NCI-H526 (cell line): Measurements from ENCODE around the gene CPVL.

Experiments used
- DNase-seq, 2 experiments: peaks; one replicate each; lab custom pipeline; 2025; lab: John Stamatoyannopoulos, UW

CPVL gene

GRCh38 chr7:29000717-29001076, 145.6 kb downstream of the CPVL start:
- no peak for DNase-seq

- no peak for DNase-seq
Measured at GRCh38 chr7:28999895-29000716, 146.2 kb downstream of the CPVL start.

- no peak for DNase-seq
Measured at GRCh38 chr7:28999427-28999826, 146.9 kb downstream of the CPVL start.

DNA sequence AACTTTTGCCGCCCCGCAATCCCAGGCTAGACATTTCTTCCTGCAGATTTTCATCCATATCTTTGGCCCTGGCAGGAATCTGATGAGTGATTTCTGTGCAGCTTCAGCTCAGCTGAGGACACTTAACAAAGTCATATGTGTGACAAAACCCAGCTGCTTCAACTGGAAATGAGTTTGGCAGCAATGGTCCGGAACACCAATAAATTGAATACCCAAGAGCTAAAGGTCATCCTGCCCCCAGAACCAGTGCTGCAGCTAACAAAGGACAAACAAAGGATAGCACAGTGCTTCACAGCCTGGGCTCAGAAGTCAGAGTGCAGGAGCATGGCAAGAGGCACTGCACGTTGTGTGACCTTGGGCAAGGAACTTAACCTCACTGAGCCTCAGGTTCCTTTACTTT, 148.2 kb downstream of the CPVL start:
- DNase-seq: no peak

DNA sequence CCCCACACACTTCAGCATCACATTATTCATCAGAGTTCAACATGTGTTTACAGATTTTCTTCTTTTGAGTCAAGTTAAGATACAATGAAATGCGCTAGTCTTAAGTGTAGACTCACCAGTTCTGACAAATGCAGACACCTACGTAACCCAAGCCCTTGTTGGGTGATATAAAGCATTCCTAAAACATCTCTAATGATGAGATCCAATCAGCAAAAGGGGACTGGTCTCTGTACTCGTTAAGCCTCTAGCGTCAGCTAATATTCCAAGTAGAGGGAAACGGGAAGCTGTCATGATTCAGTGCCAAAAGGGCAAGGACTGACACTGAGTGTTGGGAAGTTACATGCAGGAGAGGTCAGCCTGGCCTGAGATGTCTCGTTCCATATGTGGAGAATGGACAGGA, 149.5 kb downstream of the CPVL start:
- DNase-seq: no peak

GRCh38 chr7:28993371-28993770, 153.0 kb downstream of the CPVL start:
- no peak for DNase-seq

GRCh38 chr7:28992798-28993197, 153.5 kb downstream of the CPVL start:
- DNase-seq: no peak

- DNase-seq: no peak
Measured at GRCh38 chr7:28990200-28990960, 156.0 kb downstream of the CPVL start.

DNA sequence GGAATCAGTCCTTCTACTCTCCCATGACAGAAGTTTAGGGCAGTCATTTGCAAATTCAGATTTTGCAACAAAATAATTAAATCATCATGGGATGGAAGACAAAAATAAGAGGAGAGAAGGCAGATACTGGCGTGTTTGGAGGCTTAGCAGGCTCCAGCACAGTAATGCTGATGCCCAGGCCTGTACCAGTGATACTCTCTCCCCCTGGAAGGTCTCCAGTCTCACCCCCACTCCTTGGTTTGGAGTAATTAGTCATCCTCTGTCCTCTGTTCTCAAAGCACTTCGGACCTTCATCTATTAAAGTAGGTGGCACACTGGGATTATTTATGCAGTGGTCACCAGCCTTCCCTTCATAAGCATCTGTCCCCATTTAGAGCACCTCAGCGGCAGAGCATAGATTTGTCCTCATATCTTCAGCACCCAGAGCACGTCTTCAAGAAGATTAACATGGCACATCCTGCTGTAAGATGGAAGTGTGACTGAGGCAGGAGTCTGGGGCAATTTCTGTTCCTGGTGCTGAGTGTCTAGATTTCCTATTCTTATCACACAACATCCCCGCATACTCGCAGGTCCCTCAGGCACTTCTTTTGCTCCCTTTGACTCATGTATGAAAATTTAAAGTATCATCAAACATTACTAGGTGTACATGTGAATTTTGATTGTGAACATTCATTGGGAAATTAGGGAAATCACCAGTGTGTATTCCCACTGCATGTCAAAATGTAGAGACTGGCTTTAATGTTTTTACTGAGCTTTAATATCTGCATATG, 156.9 kb downstream of the CPVL start:
- no peak for DNase-seq

DNA sequence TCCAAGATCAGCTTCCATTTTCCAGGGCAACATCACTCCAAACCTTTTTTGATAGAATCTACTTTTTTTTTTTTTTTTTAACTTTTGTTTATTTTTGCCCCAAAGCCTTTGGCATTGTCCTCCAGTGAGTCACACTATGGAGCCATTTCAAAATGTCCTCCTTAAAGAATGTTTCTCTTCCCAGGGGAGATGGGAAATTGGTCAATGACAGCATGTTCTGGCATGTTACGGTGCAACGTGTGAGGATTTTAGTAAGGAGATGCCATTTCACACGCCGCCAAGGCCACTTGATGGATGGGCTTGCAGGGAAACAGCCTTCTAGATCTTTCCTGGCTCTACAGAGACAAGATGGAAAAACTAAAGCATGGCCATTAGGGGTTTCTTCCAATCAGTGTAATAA, 157.5 kb downstream of the CPVL start:
- DNase-seq: no peak

GRCh38 chr7:28988091-28988490, 158.2 kb downstream of the CPVL start:
- DNase-seq: no peak

- DNase-seq: no peak
Measured at GRCh38 chr7:28986765-28987110, 159.6 kb downstream of the CPVL start.

DNA sequence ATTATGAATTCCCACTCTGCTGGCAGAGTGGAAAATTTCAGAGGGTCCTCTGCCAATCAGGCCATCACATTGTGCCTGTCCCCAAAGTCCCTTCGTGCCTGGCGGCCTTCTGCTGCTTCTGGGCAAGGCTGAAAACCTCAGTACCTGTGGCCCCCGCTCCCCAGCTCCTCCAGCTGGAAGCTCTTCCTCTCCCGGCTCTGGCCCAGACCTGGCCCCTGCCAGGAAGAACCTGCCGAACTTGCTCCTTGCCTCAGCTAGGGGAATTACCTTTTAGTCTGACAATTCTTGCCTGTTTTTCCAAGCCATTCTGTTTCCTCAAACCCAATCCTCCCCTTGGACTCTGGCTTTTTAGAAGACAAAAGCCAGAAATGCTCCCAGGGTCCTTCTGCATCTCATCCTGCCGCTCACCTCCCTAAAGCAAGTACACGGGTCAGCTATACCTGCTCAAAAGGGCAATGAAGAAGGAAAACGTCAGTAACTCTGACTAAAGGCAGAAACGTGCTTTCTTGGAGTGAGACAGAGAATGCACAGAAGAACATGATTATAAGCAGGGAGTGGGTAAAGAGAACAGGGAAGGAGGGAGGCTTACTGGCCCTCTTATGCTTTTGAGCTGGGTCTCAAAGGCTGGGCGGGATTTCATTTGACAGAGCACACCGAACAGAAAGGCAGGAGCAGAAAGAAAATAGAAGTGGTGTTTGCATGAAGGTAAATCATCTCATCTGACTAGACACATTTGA, 160.1 kb downstream of the CPVL start:
- no peak for DNase-seq

DNA sequence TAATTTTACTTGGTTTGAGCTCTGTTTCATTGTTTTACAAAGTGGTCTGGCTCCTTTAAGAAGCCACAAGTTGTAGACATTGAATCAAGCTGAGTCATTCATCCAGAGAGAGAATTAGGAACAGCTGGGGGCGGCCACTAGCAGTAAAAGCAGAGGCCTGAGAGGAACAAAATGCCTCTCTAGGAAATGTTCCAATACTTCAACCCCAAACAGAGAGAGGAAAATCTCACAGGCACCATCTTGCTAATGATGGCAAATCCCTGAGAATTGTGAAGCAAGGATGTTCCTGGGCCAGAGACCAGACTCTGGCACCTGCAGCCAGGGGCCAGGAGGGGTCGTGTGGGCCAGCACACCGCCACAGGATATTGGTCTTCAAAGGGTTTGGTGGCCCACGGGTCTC, 161.7 kb downstream of the CPVL start:
- DNase-seq: no peak

- no peak for DNase-seq
Measured at GRCh38 chr7:28984217-28984616, 162.1 kb downstream of the CPVL start.

GRCh38 chr7:28983396-28984190, 162.7 kb downstream of the CPVL start:
- no peak for DNase-seq

GRCh38 chr7:28981161-28981465, 165.2 kb downstream of the CPVL start:
- no peak for DNase-seq

DNA sequence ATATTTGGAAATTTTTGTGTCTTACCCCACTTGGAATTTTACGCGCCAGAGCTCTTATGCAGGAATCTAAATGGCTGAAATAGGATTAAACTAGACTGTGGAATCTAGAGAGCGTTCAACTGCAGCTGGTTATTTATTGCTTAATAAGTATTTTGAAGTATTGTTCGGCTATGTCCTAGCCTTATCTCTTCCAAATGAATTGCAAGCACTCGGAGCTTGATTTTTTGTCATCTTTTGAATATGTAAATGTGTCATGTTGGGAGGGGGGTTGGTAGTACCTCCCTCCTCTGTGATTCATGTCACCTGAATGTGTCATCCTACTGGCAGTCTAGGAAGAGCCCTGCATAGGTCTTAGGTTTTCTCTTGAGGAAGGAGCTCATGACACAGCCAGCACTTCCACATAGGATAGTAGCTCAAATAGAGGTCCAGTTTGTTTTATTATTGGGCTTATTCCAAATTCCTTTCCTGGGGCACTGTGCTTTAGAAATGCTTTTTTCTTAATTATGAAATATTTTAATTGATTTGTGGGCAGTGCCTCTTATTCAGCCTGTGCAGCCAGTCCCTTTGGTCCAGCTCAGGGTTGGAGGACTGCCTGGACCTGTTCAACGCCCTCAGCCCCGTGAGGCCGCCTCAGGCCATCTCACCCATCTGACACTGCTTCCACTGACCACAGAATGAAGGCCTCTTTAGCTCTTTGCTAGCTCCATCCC, 165.7 kb downstream of the CPVL start:
- no peak for DNase-seq

GRCh38 chr7:28979776-28980175, 166.6 kb downstream of the CPVL start:
- DNase-seq: no peak

DNA sequence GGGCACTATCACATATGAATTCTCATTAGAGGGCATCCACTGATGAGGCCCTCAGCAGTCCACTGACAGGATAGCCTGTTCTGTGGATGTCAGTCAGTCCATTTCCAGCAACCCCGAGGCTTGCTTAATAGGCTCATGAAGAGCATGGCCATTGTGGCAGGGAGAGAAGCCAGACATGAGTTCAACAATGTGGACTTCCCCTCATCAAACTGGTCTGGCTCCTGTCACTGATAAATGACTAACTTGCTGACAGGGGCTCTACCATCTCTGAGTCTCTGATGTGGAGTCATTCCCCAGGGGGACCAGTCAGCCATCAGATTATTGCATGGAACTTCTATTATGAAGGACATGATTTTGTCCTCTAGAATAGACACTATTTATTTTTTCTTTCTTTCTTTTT, 168.5 kb downstream of the CPVL start:
- DNase-seq: no peak

GRCh38 chr7:28976022-28976421, 170.3 kb downstream of the CPVL start:
- DNase-seq: no peak
